Esophagus muscularis mucosa (tissue), 3 donors: Measurements from ENCODE around the gene MAPK12.

Experiments
- CTCF ChIP-seq, 3 experiments: fragments of 200-600 bp in 2 of 3; fragments of 450-650 bp in 1 of 3; sonication (generic) in 2 of 3; IDR thresholded peaks; one replicate each; pipeline ENCODE4 v1.5.1; 2017 to 2019; ENCODE audit warnings: antibody characterized with exemption in 3 of 3, mild to moderate bottlenecking in 2 of 3, moderate library complexity in 1 of 3
- POLR2A ChIP-seq: fragments of 450-650 bp; IDR thresholded peaks from one replicate; pipeline ENCODE4 v1.6.1; 2017; ENCODE audit warnings: antibody characterized with exemption, moderate library complexity, mild to moderate bottlenecking, low read depth

- TF ChIP-seq POLR2A (no peak), CTCF (IDR thresholded peaks at IDR 0.05) (no peak)
Measured at GRCh38 chr22:50218996-50219727, 42.3 kb downstream of the MAPK12 start.
